NB4 (cell line): ENCODE data around the gene ONECUT3.

Source experiments
- DNase-seq: peaks from one replicate; pipeline ENCODE4 v3.0.0; 2010; ENCODE audit warnings: low read depth
- H3K4me3 ChIP-seq: one replicate; pipeline ENCODE4 v1.5.1; 2011; ENCODE audit warnings: mild to moderate bottlenecking, low read depth, low read length, moderate library complexity
- CTCF ChIP-seq: IDR thresholded peaks from one replicate; pipeline ENCODE4 v1.5.1; 2012; ENCODE audit warnings: low read depth, low read length
- MAX ChIP-seq: IDR thresholded peaks from 2 replicates; pipeline ENCODE4 v1.6.1; 2011; ENCODE audit warnings: low read depth, low read length
- MYC ChIP-seq: IDR thresholded peaks from 2 replicates; pipeline ENCODE4 v1.6.1; 2011; ENCODE audit warnings: low read depth, low read length
- POLR2A ChIP-seq: IDR thresholded peaks from 2 replicates; pipeline ENCODE4 v1.6.1; 2011; ENCODE audit warnings: mild to moderate bottlenecking; ENCODE audit not compliant: insufficient read length; ENCODE audit errors: extremely low read depth

The ONECUT3 gene

GRCh38 chr19:1752009-1752756, 1.1 kb upstream of the ONECUT3 start:
- TF ChIP-seq POLR2A (no peak), MYC (no peak), MAX (no peak), CTCF (no peak)
- DNase-seq = peak; percentile 75
- no peak overlapping the region for H3K4me3 ChIP-seq

GRCh38 chr19:1754018-1754635, 821 bp downstream of the ONECUT3 start:
- TF ChIP-seq MAX (no peak), CTCF (no peak), MYC (no peak), POLR2A (no peak)
- DNase-seq = no peak
- no peak overlapping the region for H3K4me3 ChIP-seq

GRCh38 chr19:1754636-1755466, 1.5 kb downstream of the ONECUT3 start:
- no peak for DNase-seq
- no peak for TF ChIP-seq MAX
- no peak for TF ChIP-seq CTCF
- TF ChIP-seq MYC = no peak
- no peak for TF ChIP-seq POLR2A
- H3K4me3 ChIP-seq = no peak overlapping the region

GRCh38 chr19:1755467-1756171, 2.3 kb downstream of the ONECUT3 start:
- no peak for DNase-seq
- no peak for TF ChIP-seq MYC
- TF ChIP-seq CTCF = no peak
- TF ChIP-seq POLR2A = no peak
- no peak for TF ChIP-seq MAX
- H3K4me3 ChIP-seq = no peak overlapping the region

GRCh38 chr19:1756264-1756663, 3.0 kb downstream of the ONECUT3 start:
- TF ChIP-seq POLR2A = no peak
- H3K4me3 ChIP-seq = no peak overlapping the region
- no peak for DNase-seq
